ENCODE results near the gene PCDH8.

The PCDH8 gene

DNA sequence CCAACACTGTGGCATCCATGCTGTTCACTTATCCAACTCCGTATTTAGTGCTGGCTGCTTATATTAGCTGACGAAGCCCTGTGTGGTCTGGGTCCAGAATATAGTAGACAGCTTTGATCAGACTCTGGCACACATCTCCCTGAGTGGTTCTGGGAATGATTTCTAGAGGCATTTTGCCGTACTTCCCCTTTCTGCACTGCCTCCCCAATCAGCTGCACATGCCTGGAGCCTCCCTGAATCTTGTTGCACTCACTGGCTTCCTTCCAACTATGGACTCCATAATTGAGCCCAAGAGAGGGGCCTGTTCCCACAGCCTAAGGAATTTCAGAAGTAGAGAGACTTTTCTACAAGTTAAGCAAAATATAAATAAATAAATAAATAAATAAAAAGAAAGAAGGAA is 30.4 kb upstream of the PCDH8 start:
- TF ChIP-seq, protein P1, sequence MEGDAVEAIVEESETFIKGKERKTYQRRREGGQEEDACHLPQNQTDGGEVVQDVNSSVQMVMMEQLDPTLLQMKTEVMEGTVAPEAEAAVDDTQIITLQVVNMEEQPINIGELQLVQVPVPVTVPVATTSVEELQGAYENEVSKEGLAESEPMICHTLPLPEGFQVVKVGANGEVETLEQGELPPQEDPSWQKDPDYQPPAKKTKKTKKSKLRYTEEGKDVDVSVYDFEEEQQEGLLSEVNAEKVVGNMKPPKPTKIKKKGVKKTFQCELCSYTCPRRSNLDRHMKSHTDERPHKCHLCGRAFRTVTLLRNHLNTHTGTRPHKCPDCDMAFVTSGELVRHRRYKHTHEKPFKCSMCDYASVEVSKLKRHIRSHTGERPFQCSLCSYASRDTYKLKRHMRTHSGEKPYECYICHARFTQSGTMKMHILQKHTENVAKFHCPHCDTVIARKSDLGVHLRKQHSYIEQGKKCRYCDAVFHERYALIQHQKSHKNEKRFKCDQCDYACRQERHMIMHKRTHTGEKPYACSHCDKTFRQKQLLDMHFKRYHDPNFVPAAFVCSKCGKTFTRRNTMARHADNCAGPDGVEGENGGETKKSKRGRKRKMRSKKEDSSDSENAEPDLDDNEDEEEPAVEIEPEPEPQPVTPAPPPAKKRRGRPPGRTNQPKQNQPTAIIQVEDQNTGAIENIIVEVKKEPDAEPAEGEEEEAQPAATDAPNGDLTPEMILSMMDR (IDR thresholded peaks at IDR 0.05; ENCODE audit: unreplicated experiment in 3 of 3): no peak
- no peak overlapping the region for H3K4me3 Mint-ChIP-seq
- peaks cover 17% of the 10 kb centered on the region for H3K36me3 Mint-ChIP-seq (ENCODE audit: low read depth)
- H3K4me1 Mint-ChIP-seq: peaks cover 55% of the 10 kb centered on the region
- peaks cover 28% of the 10 kb centered on the region for H3K9me3 Mint-ChIP-seq
- peaks cover 5% of the 10 kb centered on the region for H3K27me3 Mint-ChIP-seq (ENCODE audit: low read depth)
- H3K27ac Mint-ChIP-seq: peak overlapping the region; percentile 21 to 92 (median 31)

DNA sequence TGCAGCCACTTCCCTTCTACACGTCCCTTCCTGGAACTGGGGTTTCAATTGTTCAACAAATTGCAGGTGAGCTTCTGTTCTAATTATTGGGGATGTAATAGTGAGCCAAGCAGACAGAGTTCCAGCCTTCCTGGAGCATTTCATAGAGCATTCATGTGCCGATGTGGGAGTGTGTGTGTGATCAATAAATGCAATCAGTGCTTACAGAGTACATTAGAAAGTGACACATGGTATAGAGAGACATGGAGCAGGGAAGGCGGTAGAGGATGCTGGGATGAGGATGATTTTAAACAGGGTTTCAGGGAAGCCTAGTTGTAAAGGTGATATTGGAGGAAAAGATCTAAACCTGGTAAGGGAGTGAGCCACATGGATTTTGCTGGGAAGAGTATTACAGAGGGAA is 21.7 kb upstream of the PCDH8 start:
- Mint-ChIP-seq H3K27me3 (ENCODE audit: low read depth) (peaks cover 14% of the 10 kb centered on the region), H3K9me3 (peaks cover 23% of the 10 kb centered on the region), H3K27ac (peak overlapping the region in 1 of 3 experiments; percentile 20), H3K36me3 (ENCODE audit: low read depth) (peaks cover 3% of the 10 kb centered on the region), H3K4me1 (peaks cover 44% of the 10 kb centered on the region), H3K4me3 (no peak overlapping the region)
- TF ChIP-seq, protein P1 (IDR thresholded peaks at IDR 0.05; ENCODE audit: unreplicated experiment in 3 of 3): no peak

DNA sequence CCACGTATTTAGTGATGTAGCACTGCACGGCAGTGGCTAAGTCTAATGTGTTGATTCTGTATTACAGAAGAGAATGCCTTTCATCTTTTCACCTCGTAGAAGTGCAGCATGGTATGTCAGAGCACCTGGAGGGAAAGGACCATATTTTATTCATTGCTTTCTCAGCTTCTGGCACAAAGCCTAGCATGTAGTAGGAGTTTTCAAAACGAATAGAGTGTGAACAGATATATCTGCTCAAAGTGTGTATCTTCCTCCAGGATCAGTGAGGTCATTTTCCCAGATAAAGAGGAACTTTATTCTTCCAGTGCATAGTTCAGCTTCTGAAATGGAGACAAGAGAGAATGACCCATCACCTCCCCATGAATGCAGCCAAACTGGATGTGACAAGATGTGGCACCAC is 21.2 kb upstream of the PCDH8 start:
- Mint-ChIP-seq H3K9me3 (peaks cover 20% of the 10 kb centered on the region), H3K36me3 (ENCODE audit: low read depth) (no peaks in the 10 kb centered on the region), H3K4me1 (peaks cover 47% of the 10 kb centered on the region), H3K4me3 (no peak overlapping the region), H3K27me3 (ENCODE audit: low read depth) (peaks cover 14% of the 10 kb centered on the region), H3K27ac (no peak overlapping the region)
- TF ChIP-seq, protein P1 (IDR thresholded peaks at IDR 0.05; ENCODE audit: unreplicated experiment in 3 of 3): no peak

DNA sequence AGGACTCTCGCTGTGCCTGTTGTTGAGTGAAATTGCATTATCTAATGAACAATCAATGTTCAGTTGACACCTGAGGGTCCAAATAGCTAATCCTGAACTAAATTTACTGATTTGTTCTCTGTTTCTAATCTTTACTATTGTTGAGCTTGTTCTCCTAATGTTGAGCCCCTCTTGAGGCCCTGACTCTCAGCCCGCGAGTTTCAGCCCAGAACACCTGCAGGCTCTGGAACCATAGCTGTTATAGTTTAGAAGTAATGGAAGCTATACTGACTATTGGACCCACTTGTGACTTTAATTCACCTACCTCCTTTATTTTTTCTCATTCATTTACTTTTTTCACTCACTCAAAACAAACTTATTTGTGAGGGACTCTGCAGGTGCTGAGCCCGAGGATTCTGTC is 20.6 kb upstream of the PCDH8 start:
- TF ChIP-seq, protein P1 (IDR thresholded peaks at IDR 0.05; ENCODE audit: unreplicated experiment in 3 of 3): no peak
- H3K9me3 Mint-ChIP-seq: peaks cover 16% of the 10 kb centered on the region
- H3K36me3 Mint-ChIP-seq (ENCODE audit: low read depth): no peaks in the 10 kb centered on the region
- H3K4me3 Mint-ChIP-seq: no peak overlapping the region
- H3K27ac Mint-ChIP-seq: no peak overlapping the region
- peaks cover 18% of the 10 kb centered on the region for H3K27me3 Mint-ChIP-seq (ENCODE audit: low read depth)
- H3K4me1 Mint-ChIP-seq: peaks cover 47% of the 10 kb centered on the region

DNA sequence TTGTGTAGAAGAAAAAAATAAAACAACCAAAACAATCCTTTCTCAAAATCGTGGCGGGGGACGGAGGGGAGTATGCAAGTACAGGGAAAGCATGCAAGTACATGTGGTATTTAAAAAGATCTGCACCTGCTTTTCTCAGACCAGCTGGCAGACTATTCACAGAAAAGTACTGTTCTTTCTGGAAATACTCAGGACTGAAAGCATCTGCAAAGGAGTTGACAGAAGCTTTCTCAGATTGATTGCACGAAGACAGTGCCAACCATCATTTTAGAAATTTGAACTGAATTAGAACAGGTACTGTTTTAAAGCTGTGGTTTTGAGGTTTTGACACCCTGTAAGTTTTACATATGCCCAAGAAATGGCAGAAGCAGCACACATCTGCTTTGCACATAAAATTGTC is 19.8 kb upstream of the PCDH8 start:
- H3K9me3 Mint-ChIP-seq: peaks cover 13% of the 10 kb centered on the region
- peak overlapping the region in 1 of 3 experiments; percentile 1 for H3K27ac Mint-ChIP-seq
- no peak overlapping the region for H3K4me3 Mint-ChIP-seq
- peaks cover 47% of the 10 kb centered on the region for H3K4me1 Mint-ChIP-seq
- TF ChIP-seq, protein P1 (IDR thresholded peaks at IDR 0.05; ENCODE audit: unreplicated experiment in 3 of 3): no peak
- H3K27me3 Mint-ChIP-seq (ENCODE audit: low read depth): peaks cover 21% of the 10 kb centered on the region
- H3K36me3 Mint-ChIP-seq (ENCODE audit: low read depth): no peaks in the 10 kb centered on the region

DNA sequence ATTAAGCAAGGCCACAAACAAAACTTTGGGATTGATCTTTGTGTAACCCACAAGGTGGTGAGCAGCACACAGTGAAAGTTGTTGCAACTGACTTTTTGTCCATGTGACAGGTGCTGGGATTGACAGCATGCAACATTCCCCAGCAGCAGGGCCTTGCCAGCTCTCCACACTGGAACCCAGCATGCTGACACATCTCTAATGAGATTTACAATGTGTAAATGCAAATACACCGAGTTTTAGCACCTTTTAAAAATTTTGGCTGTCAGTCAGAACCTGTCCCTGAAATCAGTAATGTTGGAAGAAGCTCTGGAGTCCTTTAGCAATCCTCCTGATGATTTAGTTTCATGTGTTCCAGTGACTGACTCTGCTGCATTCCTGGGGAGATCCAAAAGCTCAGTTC is 16.5 kb upstream of the PCDH8 start:
- no peaks in the 10 kb centered on the region for H3K9me3 Mint-ChIP-seq
- H3K4me3 Mint-ChIP-seq: no peak overlapping the region
- no peaks in the 10 kb centered on the region for H3K36me3 Mint-ChIP-seq (ENCODE audit: low read depth)
- TF ChIP-seq, protein P1 (IDR thresholded peaks at IDR 0.05; ENCODE audit: unreplicated experiment in 3 of 3): no peak
- H3K4me1 Mint-ChIP-seq: peaks cover 28% of the 10 kb centered on the region
- H3K27ac Mint-ChIP-seq: no peak overlapping the region
- H3K27me3 Mint-ChIP-seq (ENCODE audit: low read depth): peaks cover 22% of the 10 kb centered on the region

All from nephron (organoid).